ENCODE measurements around the gene RCCD1.

The RCCD1 gene

DNA sequence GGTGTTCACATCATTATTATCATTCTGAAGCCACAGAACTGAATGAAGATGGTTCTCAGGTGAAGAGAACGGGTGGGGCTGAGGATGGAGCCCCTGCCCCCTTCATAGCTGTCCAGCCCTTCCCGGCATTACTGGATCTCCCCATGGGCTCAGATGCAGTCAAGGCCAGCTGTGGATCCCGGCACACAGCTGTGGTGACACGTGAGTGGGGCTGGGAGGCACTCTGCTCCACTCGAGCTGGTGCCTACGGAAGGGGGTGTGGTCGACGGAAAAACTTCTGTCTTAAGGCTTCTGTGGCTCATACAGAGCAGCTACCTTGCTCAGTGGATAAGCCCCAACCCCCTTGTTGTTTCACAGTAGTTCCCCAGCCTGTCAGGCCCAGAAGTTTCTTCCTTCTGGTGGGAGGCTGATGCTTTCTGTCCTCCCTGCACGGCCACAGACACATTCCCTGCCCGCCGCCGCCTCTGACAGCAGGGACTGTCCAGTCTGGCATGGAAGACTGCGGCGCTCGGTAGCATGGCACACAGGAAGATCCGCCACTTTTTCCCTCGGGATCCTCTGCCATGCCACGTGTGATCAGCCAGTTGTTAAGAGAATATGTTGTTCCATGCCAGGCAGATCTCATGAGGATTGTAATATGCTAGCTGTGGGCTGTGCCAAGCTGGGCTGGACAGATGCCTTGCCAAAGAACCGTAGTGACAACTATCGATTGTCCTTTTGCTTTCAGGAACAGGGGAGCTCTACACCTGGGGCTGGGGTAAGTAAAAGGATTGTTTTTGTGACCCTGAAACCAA is 5.8 kb downstream of the RCCD1 start:
- no peak for DNase-seq (ENCODE audit: extremely low read depth, insufficient read length)
- peaks cover 23% of the 10 kb centered on the region for H3K36me3 ChIP-seq (ENCODE audit: control insufficient read depth, insufficient read depth, low read length)
- no peak overlapping the region for H3K4me3 ChIP-seq (replicated peaks; ENCODE audit: low read depth, low read length)
- no peaks in the 10 kb centered on the region for H3K27me3 ChIP-seq (replicated peaks; ENCODE audit: control insufficient read depth, insufficient read depth, low read length)
- TF ChIP-seq, protein P1, sequence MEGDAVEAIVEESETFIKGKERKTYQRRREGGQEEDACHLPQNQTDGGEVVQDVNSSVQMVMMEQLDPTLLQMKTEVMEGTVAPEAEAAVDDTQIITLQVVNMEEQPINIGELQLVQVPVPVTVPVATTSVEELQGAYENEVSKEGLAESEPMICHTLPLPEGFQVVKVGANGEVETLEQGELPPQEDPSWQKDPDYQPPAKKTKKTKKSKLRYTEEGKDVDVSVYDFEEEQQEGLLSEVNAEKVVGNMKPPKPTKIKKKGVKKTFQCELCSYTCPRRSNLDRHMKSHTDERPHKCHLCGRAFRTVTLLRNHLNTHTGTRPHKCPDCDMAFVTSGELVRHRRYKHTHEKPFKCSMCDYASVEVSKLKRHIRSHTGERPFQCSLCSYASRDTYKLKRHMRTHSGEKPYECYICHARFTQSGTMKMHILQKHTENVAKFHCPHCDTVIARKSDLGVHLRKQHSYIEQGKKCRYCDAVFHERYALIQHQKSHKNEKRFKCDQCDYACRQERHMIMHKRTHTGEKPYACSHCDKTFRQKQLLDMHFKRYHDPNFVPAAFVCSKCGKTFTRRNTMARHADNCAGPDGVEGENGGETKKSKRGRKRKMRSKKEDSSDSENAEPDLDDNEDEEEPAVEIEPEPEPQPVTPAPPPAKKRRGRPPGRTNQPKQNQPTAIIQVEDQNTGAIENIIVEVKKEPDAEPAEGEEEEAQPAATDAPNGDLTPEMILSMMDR (IDR thresholded peaks at IDR 0.05; ENCODE audit: insufficient read depth, low read length, poor library complexity, severe bottlenecking) = no peak

DNA sequence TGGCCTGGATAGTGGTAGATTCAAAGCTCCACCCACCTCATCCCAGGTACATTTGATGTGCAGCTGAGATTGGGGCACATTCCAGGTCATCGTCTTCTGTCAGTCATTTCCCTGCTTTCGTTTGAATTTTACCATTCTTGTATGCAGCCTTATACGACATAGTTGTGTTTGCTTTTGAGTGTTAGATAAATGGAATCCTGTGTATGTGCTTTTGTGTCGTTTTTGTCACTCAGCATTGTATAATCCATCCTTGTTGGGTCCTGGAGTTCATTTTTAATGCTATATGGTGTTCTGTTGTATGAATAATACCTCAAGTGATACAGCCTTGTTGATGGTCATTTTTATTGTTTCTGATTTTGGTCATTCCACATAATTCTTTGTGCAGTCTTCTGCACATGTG is 7.3 kb downstream of the RCCD1 start:
- H3K36me3 ChIP-seq (ENCODE audit: control insufficient read depth, insufficient read depth, low read length) = peaks cover 30% of the 10 kb centered on the region
- no peaks in the 10 kb centered on the region for H3K27me3 ChIP-seq (replicated peaks; ENCODE audit: control insufficient read depth, insufficient read depth, low read length)

DNA sequence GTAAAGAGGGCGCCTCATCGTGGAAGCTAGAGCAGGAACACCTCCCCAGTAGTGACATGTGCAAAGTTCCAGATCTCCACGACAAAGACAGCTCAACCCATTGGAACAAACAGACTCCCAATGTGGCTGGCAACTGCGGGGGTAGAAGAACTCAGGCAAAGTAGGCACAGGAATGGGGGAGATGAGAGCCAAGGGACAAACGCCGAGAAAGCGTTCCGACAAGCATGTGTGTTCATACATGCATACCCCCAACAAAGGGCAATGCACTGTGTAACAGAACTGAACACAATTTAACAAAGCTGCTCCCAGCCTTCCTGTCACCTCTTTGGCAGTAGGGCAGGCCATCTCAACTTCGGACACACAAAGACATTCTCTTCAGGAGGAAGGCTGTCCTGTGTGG is 11.6 kb downstream of the RCCD1 start:
- H3K36me3 ChIP-seq (ENCODE audit: control insufficient read depth, insufficient read depth, low read length) = peaks cover 29% of the 10 kb centered on the region

More for the DNA sequence above, 7.3 kb downstream of the RCCD1 start:
- TF ChIP-seq, protein P1 (IDR thresholded peaks at IDR 0.05; ENCODE audit: insufficient read depth, low read length, poor library complexity, severe bottlenecking) = no peak
- no peak overlapping the region for H3K4me3 ChIP-seq (replicated peaks; ENCODE audit: low read depth, low read length)
- no peak for DNase-seq (ENCODE audit: extremely low read depth, insufficient read length)

DNA sequence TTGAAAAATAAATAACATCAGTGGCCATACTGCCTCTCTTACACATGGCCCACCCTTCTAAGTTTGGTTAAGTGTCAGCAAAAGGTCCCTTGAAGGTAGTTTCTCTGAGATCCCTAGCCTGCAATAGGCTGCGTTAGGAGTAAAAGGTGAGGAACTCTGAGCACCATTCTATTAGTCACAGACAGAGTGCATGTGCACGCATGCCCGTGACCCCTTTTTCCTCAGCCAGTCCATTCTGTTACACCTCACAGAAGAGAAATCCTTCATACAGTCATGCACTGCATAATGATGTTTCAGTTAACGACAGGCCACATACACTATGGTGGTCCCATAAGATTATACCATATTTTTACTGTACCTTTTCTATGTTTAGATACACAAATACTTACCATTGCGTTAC is 12.5 kb downstream of the RCCD1 start:
- peaks cover 30% of the 10 kb centered on the region for H3K36me3 ChIP-seq (ENCODE audit: control insufficient read depth, insufficient read depth, low read length)

More for the DNA sequence above, 11.6 kb downstream of the RCCD1 start:
- TF ChIP-seq, protein P1 (IDR thresholded peaks at IDR 0.05; ENCODE audit: insufficient read depth, low read length, poor library complexity, severe bottlenecking) = no peak
- Histone ChIP-seq H3K27me3 (replicated peaks; ENCODE audit: control insufficient read depth, insufficient read depth, low read length) (no peaks in the 10 kb centered on the region), H3K4me3 (replicated peaks; ENCODE audit: low read depth, low read length) (no peak overlapping the region)
- DNase-seq (ENCODE audit: extremely low read depth, insufficient read length) = no peak

DNA sequence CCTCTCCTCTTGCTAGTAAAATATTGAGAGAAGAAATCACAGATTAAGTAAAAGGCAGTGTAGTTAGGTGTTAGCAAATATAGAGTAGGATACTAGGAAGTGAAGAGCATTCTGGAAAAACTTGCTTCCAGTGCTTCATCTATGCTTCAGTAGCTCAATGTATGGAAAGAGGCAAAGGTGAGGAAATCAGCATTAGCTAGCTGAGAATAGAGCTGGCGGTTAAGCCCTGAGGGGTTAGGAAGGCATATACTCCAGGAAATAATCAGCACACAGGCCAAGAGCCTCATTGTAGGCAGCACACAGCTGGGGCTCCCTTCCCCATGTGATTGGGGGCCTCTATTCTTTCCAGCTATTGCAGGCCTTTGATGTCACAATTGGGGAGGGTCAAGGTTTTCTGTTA is 13.8 kb downstream of the RCCD1 start:
- no peaks in the 10 kb centered on the region for H3K27me3 ChIP-seq (replicated peaks; ENCODE audit: control insufficient read depth, insufficient read depth, low read length)
- H3K4me3 ChIP-seq (replicated peaks; ENCODE audit: low read depth, low read length) = no peak overlapping the region
- no peak for DNase-seq (ENCODE audit: extremely low read depth, insufficient read length)
- TF ChIP-seq, protein P1 (IDR thresholded peaks at IDR 0.05; ENCODE audit: insufficient read depth, low read length, poor library complexity, severe bottlenecking) = no peak
- H3K36me3 ChIP-seq (ENCODE audit: control insufficient read depth, insufficient read depth, low read length) = peaks cover 30% of the 10 kb centered on the region

More for the DNA sequence above, 12.5 kb downstream of the RCCD1 start:
- Histone ChIP-seq H3K4me3 (replicated peaks; ENCODE audit: low read depth, low read length) (no peak overlapping the region), H3K27me3 (replicated peaks; ENCODE audit: control insufficient read depth, insufficient read depth, low read length) (no peaks in the 10 kb centered on the region)
- TF ChIP-seq, protein P1 (IDR thresholded peaks at IDR 0.05; ENCODE audit: insufficient read depth, low read length, poor library complexity, severe bottlenecking) = no peak
- no peak for DNase-seq (ENCODE audit: extremely low read depth, insufficient read length)

All from GM06990 (cell line).